ENCODE measurements around the gene TMEM151B. TPM values are rescaled to one million over a fixed set of nuclear protein-coding genes. Genes with fewer than 3 reads are reported as not detected.

The TMEM151B gene
- total RNA-seq, 2 donors from 2014 or later = not detected

- intact Hi-C loops (cut with DNase I) = loop anchor here in 1 of 2 donors (10.0 kb wide), 1 partner anchor 115 kb away; no protein-coding TSS in a partner anchor
- DNase-seq (ENCODE audit: low spot score) = peak; percentile 55
These were observed 40.1 kb upstream of the TMEM151B start for GRCh38 chr6:44230034-44230675.

- DNase-seq (ENCODE audit: low spot score) = peak; percentile 45
- intact Hi-C loops (cut with DNase I) = loop anchor here in 1 of 2 donors (10.0 kb wide), 1 partner anchor 117 kb away; no protein-coding TSS in a partner anchor
These were observed 38.8 kb upstream of the TMEM151B start for GRCh38 chr6:44231426-44231825.

GRCh38 chr6:44232676-44233566 lies 37.3 kb upstream of the TMEM151B start:
- peak; percentile 74 for DNase-seq (ENCODE audit: low spot score)
- intact Hi-C loops (cut with DNase I) = loop anchor here in 1 of 2 donors (10.0 kb wide), 1 partner anchor 118 kb away; no protein-coding TSS in a partner anchor

- intact Hi-C loops (cut with DNase I) = loop anchor here in 1 of 2 donors (10.0 kb wide), 1 partner anchor 119 kb away; no protein-coding TSS in a partner anchor
- peak; percentile 61 for DNase-seq (ENCODE audit: low spot score)
These were observed 36.6 kb upstream of the TMEM151B start for GRCh38 chr6:44233567-44234100.

- intact Hi-C loops (cut with DNase I) = loop anchor here (5.0 to 10.0 kb wide), 2 partner anchors 62 to 120 kb away; no protein-coding TSS in a partner anchor
- DNase-seq (ENCODE audit: low spot score) = peak; percentile 94
These were observed 35.9 kb upstream of the TMEM151B start for GRCh38 chr6:44234101-44235025.

- DNase-seq (ENCODE audit: low spot score) = no peak
These were observed 35.0 kb upstream of the TMEM151B start for GRCh38 chr6:44235269-44235668.

GRCh38 chr6:44235891-44236516 lies 34.2 kb upstream of the TMEM151B start:
- intact Hi-C loops (cut with DNase I) = loop anchor here (5.0 to 10.0 kb wide), 2 partner anchors 64 to 121 kb away; no protein-coding TSS in a partner anchor
- peak; percentile 20 for DNase-seq (ENCODE audit: low spot score)

More at GRCh38 chr6:44235269-44235668, 35.0 kb upstream of the TMEM151B start:
- intact Hi-C loops (cut with DNase I) = loop anchor here (5.0 to 10.0 kb wide), 2 partner anchors 63 to 120 kb away; no protein-coding TSS in a partner anchor

GRCh38 chr6:44237021-44237812 lies 33.0 kb upstream of the TMEM151B start:
- intact Hi-C loops (cut with DNase I) = loop anchor here (5.0 to 10.0 kb wide), 2 partner anchors 65 to 122 kb away; no protein-coding TSS in a partner anchor
- DNase-seq (ENCODE audit: low spot score) = peak; percentile 96

- intact Hi-C loops (cut with DNase I) = loop anchor here (5.0 to 10.0 kb wide), 2 partner anchors 66 to 123 kb away; no protein-coding TSS in a partner anchor
- peak; percentile 95 for DNase-seq (ENCODE audit: low spot score)
These were observed 32.3 kb upstream of the TMEM151B start for GRCh38 chr6:44237813-44238433.

GRCh38 chr6:44238687-44239350 lies 31.4 kb upstream of the TMEM151B start:
- peak; percentile 17 for DNase-seq (ENCODE audit: low spot score)
- intact Hi-C loops (cut with DNase I) = loop anchor here (5.0 to 10.0 kb wide), 2 partner anchors 67 to 124 kb away; no protein-coding TSS in a partner anchor

- intact Hi-C loops (cut with DNase I) = no loop called here
- DNase-seq (ENCODE audit: low spot score) = no peak
These were observed 26.9 kb upstream of the TMEM151B start for GRCh38 chr6:44243345-44243744.

- no peak for DNase-seq (ENCODE audit: low spot score)
- intact Hi-C loops (cut with DNase I) = no loop called here
These were observed 24.8 kb upstream of the TMEM151B start for GRCh38 chr6:44245391-44245911.

GRCh38 chr6:44245912-44246662 lies 24.2 kb upstream of the TMEM151B start:
- intact Hi-C loops (cut with DNase I) = no loop called here

GRCh38 chr6:44246663-44247337 lies 23.4 kb upstream of the TMEM151B start, which contains the start of gene HSP90AB1:
Gene HSP90AB1 (plus strand): TSS chr6:44247101. CDS start chr6:44248630, 1,529 bp downstream.
- peak; percentile 97 for DNase-seq (ENCODE audit: low spot score)
- intact Hi-C loops (cut with DNase I) = no loop called here

More at GRCh38 chr6:44245912-44246662, 24.2 kb upstream of the TMEM151B start:
- DNase-seq (ENCODE audit: low spot score) = peak; percentile 96
